GM10248 (cell line): ENCODE data around the gene LRFN2.

Experiments
- CTCF ChIA-PET: fragments of 300-600 bp; sonication (Branson Sonifier 250); formaldehyde crosslinking; extraction: SDS; loops from one replicate; lab custom pipeline; 2021; ENCODE audit warnings: antibody characterized with exemption; lab: Yijun Ruan, JAX
- POLR2A ChIA-PET: fragments of 350-650 bp; sonication (Branson Sonifier 250); formaldehyde crosslinking; extraction: SDS; loops from one replicate; lab custom pipeline; 2020; ENCODE audit warnings: antibody characterized with exemption; lab: Yijun Ruan, JAX
- DNase-seq: peaks from one replicate; pipeline ENCODE4 v3.0.0; 2012; ENCODE audit errors: extremely low spot score
- CTCF ChIP-seq: IDR thresholded peaks from 2 replicates; pipeline ENCODE4 v1.5.1; 2012; ENCODE audit warnings: mild to moderate bottlenecking, low read depth; ENCODE audit errors: extremely low read depth, missing control alignments, control extremely low read depth

Gene LRFN2

GRCh38 chr6:40611912-40612311 is 24.7 kb upstream of the LRFN2 start:
- CTCF ChIA-PET: no interaction called here
- TF ChIP-seq CTCF: no peak
- no peak for DNase-seq
- POLR2A ChIA-PET: no interaction called here

GRCh38 chr6:40611434-40611833 is 24.3 kb upstream of the LRFN2 start:
- TF ChIP-seq CTCF: no peak
- ChIA-PET POLR2A (no interaction called here), CTCF (interaction anchor here (1.4 kb wide), 1 partner anchor 78 kb away, joined by 3 read pairs; no protein-coding TSS in a partner anchor)

GRCh38 chr6:40610229-40610628 is 23.1 kb upstream of the LRFN2 start:
- DNase-seq: no peak
- CTCF ChIA-PET: interaction anchor here (1.4 kb wide), 1 partner anchor 79 kb away, joined by 3 read pairs; no protein-coding TSS in a partner anchor

More at GRCh38 chr6:40611434-40611833, 24.3 kb upstream of the LRFN2 start:
- DNase-seq: no peak

GRCh38 chr6:40606981-40607380 is 19.8 kb upstream of the LRFN2 start:
- no peak for TF ChIP-seq CTCF
- ChIA-PET POLR2A (no interaction called here), CTCF (interaction anchor here (0.9 kb wide), 1 partner anchor 57 kb away, joined by 3 read pairs; no protein-coding TSS in a partner anchor)
- DNase-seq: no peak

More at GRCh38 chr6:40610229-40610628, 23.1 kb upstream of the LRFN2 start:
- TF ChIP-seq CTCF: no peak
- POLR2A ChIA-PET: no interaction called here

- ChIA-PET POLR2A (no interaction called here), CTCF (interaction anchor here (0.9 kb wide), 1 partner anchor 57 kb away, joined by 3 read pairs; no protein-coding TSS in a partner anchor)
- no peak for DNase-seq
- TF ChIP-seq CTCF: no peak
Measured at GRCh38 chr6:40606526-40606925, 19.4 kb upstream of the LRFN2 start.

- no peak for DNase-seq
- CTCF ChIA-PET: interaction anchor here (1.7 kb wide), 1 partner anchor 17 kb away, joined by 4 read pairs; the partner anchor contains the start of gene LRFN2
- POLR2A ChIA-PET: no interaction called here
- no peak for TF ChIP-seq CTCF
Measured at GRCh38 chr6:40604082-40604481, 16.9 kb upstream of the LRFN2 start.
